ENCODE data around the gene TNNI2.
"Not testable (repeated sequence)": the region's sequence is repeated elsewhere in the genome, so short reads cannot be mapped to it uniquely, and the experiment has no call there.

Gene TNNI2

DNA sequence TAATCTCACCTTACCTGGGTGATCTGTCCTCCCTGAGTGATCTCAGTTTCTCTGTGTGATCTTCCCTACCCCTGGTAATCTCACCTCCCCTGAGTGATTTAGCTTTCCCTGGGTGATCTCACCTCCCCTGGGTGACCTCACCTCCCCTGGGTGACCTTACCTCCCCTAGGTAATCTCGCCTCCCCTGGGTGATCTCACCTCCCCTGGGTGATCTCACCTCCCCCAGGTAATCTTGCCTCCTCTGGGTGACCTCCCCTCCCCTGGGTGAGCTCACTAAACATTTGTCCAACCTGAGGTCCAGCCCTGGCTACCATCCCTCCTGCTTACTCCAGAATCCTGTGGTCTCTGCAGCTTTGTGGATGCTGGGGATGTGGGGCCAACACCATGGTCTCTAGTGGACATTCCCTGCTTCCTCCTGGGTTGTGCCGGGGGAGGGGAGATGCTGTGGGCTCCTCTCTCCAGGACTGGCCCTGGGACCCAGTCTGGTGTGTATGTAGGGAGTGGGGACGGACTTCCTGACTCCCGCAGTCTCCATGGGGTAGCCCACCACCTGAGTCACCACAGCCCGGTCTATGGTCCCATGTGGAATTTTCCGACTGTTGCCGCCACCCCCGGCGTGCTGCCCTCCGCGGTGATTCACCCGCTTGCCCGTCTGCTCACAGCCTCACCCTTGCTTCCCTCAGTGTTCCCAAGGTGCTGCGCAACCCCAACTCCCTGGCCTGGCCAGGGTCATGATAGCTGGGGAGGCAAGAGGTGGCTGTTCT is 24.0 kb downstream of the TNNI2 start:
- no peak for DNase-seq (ENCODE audit: low read depth)

DNA sequence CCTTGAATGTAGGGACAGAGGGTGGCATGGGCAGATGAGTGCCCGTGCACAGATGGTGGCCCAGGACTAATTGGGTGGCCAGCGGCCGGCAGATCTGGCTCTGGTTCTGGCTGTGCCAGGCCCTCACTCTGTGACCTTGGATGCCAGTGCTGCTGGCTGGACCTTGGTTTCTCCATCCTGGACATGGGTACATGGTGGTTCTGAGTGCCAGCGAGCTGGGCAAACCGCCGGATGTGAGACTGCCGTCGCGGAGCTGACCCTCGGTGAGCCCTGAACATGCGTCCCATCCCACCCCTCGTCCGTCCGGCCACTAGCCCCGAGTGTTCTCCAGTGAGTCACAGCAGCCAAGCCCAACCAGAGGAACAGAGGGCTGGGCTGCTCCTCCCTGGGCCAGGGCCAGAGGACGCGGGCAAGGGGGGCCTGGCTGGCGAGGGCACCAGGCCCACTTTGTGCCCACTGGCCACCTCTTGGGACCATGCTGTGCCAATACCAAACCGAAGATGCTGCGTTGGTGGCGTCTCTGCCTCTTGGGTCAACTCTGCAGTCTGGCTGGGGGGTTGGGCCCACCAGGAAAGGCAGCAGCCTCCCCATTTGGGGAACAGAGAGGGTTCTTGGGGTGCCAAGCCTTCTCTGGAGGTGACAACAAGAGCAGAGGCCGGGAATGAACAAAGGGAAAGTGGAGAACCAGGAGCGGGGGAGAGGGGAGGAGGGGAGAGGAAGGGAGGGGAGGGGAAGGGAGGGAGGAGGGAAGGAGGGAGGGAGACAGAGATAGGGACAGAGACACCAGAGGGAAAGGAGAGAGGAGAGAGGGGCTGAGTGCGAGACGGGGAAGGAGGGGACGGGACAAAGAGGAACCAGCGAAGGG is 24.8 kb downstream of the TNNI2 start:
- DNase-seq (ENCODE audit: low read depth) = no peak

DNA sequence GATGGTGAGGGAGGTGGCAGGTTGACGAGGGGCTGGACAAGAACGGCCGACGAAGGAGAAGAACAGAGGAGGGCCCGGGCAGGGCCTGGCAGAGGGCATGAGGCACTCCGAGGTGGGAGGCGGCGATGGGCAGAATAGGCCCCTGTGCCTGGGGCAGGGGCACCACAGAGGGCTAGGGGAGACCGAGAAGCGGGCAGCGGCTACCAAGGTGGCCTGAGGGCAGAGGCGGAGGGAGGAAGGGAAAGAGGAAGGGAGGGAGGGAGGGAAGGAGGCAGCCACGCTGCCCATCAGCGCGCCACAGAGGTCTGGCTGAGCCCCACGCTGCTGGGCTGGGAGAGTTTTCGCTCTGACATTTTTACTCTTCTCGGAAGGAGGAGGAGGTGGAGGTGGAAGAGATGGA is 25.4 kb downstream of the TNNI2 start:
- DNase-seq (ENCODE audit: low read depth) = no peak

- DNase-seq (ENCODE audit: low read depth) = no peak
Measured at GRCh38 chr11:1864831-1865665, 26.3 kb downstream of the TNNI2 start.

DNA sequence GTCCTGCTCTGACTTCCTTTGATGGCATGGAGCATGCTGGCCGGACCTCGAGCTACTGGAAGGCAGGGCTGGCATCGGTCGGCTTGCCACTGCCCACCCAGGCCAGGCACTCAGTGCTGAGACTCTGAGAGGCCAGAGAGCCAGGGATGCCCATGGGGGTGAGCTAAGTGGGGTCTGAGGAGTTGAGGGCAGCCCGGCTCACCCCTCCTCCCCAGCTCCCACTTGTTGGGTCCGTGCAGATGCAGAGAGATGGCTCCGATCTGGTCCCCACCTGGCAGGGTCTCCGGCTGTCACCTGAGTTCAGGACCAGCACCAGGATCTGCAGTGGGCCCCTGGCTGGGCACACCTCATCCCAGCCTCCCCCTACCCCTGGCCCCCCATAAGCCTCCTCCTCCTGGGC is 27.4 kb downstream of the TNNI2 start:
- DNase-seq (ENCODE audit: low read depth) = no peak

DNA sequence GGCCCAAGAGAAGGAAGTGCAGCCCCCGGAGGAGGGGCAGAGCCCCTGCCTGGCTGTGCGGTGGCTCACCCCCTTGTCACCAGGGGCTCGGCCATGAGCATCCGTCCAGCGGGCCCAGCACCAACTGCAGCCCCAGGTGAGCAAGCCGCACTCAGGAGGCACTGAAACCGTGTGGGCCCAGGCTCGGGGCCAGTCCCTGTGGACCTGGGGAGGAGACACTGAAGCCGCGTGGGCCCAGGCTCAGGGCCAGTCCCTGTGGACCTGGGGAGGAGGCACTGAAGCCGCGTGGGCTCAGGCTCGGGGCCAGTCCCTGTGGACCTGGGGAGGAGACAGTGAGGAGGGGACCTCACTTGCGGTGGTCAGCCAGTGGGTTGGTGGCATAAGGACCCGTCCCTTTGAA is 28.0 kb downstream of the TNNI2 start:
- no peak for DNase-seq (ENCODE audit: low read depth)

DNA sequence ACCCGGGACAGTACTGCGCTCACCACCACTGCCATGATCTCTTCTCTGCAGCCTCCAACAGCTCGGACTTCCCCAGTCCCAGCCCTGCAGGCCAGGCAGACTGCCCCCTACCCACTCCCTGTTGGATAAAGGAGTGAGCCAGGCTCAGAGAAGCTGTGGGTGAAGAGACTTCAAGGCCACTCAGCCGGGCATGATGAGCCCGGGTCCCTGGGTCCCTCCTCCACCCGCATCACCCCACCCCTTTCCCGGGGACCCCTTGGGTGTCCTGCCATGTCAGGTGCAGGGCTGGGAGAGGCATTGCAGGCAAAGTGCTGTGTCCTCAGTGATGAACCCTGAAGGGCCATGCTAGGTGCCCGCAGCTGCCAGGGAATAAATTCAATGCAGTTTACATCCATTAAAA is 28.6 kb downstream of the TNNI2 start:
- no peak for DNase-seq (ENCODE audit: low read depth)

GRCh38 chr11:1868056-1868635 is 29.4 kb downstream of the TNNI2 start:
- no peak for DNase-seq (ENCODE audit: low read depth)

GRCh38 chr11:1868636-1869291 is 30.0 kb downstream of the TNNI2 start:
- no peak for DNase-seq (ENCODE audit: low read depth)

GRCh38 chr11:1869427-1870325 is 30.9 kb downstream of the TNNI2 start:
- DNase-seq (ENCODE audit: low read depth) = no peak

DNA sequence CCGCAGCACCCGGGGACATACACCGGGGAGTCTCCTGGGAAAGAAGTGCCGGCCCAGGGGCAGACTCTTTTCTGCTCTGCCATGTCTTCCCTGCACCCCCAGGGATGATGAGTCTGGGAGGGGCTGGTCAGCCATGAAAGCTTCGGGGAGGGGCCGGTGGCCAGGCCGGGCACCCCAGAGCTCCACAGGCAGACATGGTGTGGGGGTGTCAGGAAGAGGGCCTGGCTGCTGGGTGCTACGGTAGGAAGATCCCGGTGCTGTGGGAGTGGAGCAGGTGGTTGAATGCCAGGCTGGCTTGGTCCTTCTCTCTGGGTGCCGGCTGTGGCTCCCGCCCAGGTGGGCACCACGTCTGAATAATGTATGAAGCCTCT is 31.5 kb downstream of the TNNI2 start:
- no peak for DNase-seq (ENCODE audit: low read depth)

DNA sequence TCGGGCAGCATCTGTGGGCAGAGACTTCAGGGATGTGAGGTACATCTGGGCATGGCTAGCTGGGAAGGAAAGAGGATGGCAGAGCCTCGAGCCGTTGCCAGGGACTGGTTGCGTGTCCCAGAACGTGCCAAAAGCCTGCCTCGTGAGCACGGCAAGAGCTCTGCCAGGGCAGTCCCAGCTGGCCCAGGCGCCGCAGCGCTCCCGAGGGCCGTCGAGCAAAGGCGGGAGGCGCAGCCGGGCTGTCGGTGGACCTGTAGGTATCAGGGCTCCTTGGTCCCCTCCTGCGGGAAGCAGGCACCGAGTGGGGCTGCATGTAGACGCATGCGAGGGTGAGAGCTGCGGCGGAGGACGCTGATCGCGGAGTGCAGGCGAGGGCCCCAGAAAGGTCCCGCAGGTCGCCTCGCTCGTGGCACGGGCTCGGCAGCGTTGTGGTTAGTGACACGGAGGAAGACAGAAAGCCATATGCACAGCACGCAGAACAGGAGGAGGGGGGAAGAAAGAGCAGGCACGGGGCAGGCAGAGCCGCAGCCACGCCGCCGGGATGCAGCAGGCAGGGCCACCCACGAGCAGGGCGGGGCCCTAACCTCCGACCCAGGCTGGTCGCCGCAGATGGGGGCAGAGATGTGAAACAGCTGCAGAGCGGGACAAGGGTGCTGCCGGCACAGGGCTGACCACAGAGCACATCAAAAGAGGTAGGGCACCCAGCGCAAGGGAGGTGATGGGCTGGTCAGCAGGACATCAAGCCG is 32.1 kb downstream of the TNNI2 start:
- DNase-seq (ENCODE audit: low read depth) = no peak

- no peak for DNase-seq (ENCODE audit: low read depth)
Measured at GRCh38 chr11:1871531-1871930, 32.8 kb downstream of the TNNI2 start.

- no peak for DNase-seq (ENCODE audit: low read depth)
Measured at GRCh38 chr11:1872267-1872985, 33.6 kb downstream of the TNNI2 start.

DNA sequence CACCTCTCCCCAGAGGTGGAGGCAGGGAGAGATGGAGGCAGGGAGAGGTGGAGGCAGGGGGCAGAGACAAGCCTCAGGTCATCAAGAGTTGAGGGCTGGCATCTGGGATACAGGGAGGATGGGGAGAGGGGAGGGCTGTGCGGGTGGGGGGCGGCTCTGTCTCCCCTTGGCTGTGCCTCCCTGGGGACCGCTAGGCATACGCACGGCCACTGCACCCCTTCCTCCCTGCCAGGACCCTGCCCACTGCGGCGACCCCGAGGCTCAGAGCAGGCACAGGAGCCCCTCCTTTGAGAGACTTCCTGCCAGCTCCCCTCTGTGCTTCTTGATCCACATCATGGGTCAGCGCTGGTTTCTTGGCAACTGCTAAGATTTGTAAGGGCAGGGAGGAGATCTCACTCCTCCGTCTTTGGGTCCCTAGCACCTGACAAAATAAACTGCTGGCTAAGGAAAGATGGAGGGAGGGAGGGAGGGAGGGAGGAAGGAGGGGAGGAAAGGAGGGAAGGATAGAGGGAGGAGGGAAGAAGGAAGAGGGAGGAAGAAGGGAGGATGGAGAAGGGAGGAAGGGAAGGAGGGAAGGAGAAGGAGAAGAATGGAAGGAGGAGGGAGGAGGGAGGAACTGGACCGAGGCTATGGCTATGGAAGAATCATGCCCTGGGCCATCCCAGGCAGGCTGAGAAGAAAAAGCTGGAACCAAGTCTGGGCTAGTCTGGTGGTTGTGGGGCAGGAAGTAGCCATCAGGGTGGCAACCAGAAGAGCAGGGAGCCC is 34.4 kb downstream of the TNNI2 start:
- DNase-seq (ENCODE audit: low read depth) = no peak

DNA sequence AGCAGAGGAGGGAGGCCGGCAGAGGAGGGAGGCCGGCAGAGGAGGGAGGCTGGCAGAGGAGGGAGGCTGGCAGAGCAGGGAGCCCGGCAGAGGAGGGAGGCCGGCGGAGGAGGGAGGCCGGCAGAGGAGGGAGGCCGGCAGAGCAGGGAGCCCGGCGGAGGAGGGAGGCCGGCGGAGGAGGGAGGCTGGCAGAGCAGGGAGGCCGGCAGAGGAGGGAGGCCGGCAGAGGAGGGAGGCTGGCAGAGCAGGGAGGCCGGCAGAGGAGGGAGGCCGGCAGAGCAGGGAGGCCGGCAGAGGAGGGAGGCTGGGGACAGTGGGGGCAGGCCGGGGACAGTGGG is 35.0 kb downstream of the TNNI2 start:
- DNase-seq (ENCODE audit: low read depth) = not testable (repeated sequence)

DNA sequence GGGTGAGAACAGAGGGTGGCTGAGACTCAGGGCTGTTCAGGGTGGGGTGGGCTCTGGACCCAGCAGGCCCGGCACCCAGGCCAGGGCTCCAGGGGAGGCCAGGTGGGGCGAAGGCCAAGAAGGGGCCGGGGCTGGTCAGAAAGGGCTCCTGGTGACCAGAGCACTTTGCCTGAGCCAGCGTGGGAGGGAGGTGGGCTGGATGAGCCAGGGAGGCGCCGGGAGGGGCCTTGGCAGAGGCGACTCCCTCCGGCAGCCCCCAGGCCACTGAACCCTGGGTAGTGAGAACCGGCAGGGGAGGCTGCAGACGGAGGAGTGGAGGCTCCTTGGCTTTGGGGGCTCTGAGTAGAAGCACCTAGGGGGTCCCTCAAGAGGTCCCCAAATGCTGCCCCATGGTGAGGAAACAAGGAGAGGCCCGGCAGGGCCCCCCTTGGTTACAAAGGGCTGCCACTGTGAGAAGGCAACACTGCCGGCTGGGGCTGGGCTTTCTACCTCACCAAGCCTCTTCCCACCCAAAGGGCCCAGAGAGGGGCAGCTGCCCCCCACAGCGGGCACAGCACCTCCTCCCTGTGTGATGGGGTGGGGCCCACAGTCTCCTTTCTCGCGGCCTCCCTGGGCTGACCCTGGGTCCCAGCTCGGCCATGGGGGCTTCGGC is 35.8 kb downstream of the TNNI2 start:
- DNase-seq (ENCODE audit: low read depth) = not testable (repeated sequence)
